DND-41 (cell line): ENCODE measurements around the gene ARL8B.
"Not testable (repeated sequence)": the region's sequence is repeated elsewhere in the genome, so short reads cannot be mapped to it uniquely, and the experiment has no call there.

Experiments
- ATAC-seq: fragments of 200-7000 bp; cut with Tn5 transposase; 3 replicates; pipeline ENCODE4 v1.9.1; 2021; ENCODE audit warnings: low read depth; ENCODE audit not compliant: insufficient read depth
- DNase-seq: peaks from one replicate; pipeline ENCODE4 v3.0.0-alpha.2; 2020
- H2AFZ ChIP-seq: 2 replicates; pipeline ENCODE4 v1.6.0; 2012; ENCODE audit warnings: low read depth, low read length
- H3K27ac ChIP-seq: 2 replicates; pipeline ENCODE4 v1.5.1; 2012; ENCODE audit warnings: low read length, inconsistent platforms
- H3K27me3 ChIP-seq: fragments of 200-600 bp; sonication (generic); 2 replicates; pipeline ENCODE4 v1.6.0; 2012; ENCODE audit warnings: low read length, mild to moderate bottlenecking, inconsistent platforms; ENCODE audit not compliant: insufficient read depth, poor library complexity
- H3K36me3 ChIP-seq: 2 replicates; pipeline ENCODE4 v1.5.1; 2012; ENCODE audit warnings: low read length, inconsistent platforms; ENCODE audit not compliant: insufficient read depth
- H3K4me1 ChIP-seq: 2 replicates; pipeline ENCODE4 v1.5.1; 2012; ENCODE audit warnings: mild to moderate bottlenecking, low read length; ENCODE audit not compliant: insufficient read depth
- H3K4me2 ChIP-seq: 2 replicates; pipeline ENCODE4 v1.6.0; 2012; ENCODE audit warnings: mild to moderate bottlenecking, moderate library complexity, low read length, inconsistent platforms; ENCODE audit not compliant: insufficient read depth
- H3K4me3 ChIP-seq, 2 experiments: fragments of 200-600 bp in 1 of 2; shearing (Covaris generic) in 1 of 2; 2 replicates each; pipeline ENCODE4 v1.5.1; 2012 to 2016; ENCODE audit warnings: inconsistent platforms in 2 of 2, low read length in 2 of 2, mild to moderate bottlenecking in 2 of 2, low read depth in 1 of 2, moderate library complexity in 1 of 2
- H3K79me2 ChIP-seq: 2 replicates; pipeline ENCODE4 v1.6.0; 2012; ENCODE audit warnings: low read length, inconsistent platforms; ENCODE audit not compliant: insufficient read depth
- H3K9ac ChIP-seq: 2 replicates; pipeline ENCODE4 v1.6.0; 2012; ENCODE audit warnings: low read depth, mild to moderate bottlenecking, inconsistent platforms, low read length, moderate library complexity
- H3K9me3 ChIP-seq: 2 replicates; pipeline ENCODE4 v1.5.1; 2012; ENCODE audit warnings: low read length, moderate library complexity, mild to moderate bottlenecking, inconsistent platforms; ENCODE audit not compliant: insufficient read depth, severe bottlenecking
- H4K20me1 ChIP-seq: 2 replicates; pipeline ENCODE4 v1.6.0; 2012; ENCODE audit warnings: low read length; ENCODE audit not compliant: insufficient read depth
- EZH2 ChIP-seq: IDR thresholded peaks from 3 replicates; pipeline ENCODE4 v1.6.1; 2012; ENCODE audit warnings: borderline replicate concordance, low read depth, mild to moderate bottlenecking, moderate library complexity, low read length, inconsistent platforms; ENCODE audit not compliant: severe bottlenecking
- TF ChIP-seq, protein P1 (sequence below): IDR thresholded peaks from 2 replicates; pipeline ENCODE4 v1.5.1; 2012; ENCODE audit warnings: borderline replicate concordance, low read length, moderate library complexity, mild to moderate bottlenecking; ENCODE audit not compliant: poor library complexity, severe bottlenecking; ENCODE audit errors: extremely low read depth

The ARL8B gene

DNA sequence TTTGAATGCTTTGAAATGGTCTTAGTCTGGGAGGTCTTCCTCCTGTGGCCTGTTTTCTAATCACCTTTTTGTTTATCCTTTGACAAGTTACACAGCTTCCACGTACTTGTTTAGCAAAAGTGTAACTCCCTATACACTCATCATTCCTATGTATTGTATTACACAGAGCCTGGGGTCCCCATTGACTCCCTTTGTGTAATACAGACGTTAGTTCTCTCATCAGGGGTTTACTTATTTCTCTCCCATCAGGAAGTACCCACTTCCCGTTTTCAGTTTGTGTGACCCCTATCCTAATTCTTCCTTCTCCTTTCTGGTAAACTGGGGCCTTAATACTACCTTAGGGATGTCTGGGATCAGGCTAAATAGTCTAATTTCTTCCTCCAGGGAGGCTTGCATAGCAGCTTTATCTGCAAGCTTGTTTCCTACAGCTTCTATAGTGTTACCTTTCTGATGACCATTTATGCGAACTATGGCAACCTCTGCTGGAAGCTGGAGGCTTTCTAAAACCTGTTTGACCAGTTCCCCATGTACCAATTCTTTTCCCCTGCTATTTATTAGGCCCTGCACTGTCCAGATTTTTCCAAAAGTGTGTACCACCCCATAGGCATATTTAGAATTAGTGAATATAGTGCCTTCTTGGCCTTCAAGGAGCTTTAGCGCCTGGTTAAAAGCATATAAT is 22.4 kb downstream of the ARL8B start:
- Histone ChIP-seq H3K79me2 (peaks cover 100% of the 10 kb centered on the region), H3K4me2 (no peak overlapping the region), H3K36me3 (peaks cover 65% of the 10 kb centered on the region), H3K9me3 (peaks cover 10% of the 10 kb centered on the region), H3K27me3 (no peaks in the 10 kb centered on the region), H4K20me1 (peaks cover 38% of the 10 kb centered on the region), H3K27ac (no peak overlapping the region), H3K4me3 (no peak overlapping the region), H3K4me1 (0 out of 2 replicates have a peak, but pooled peaks cover 5% of the 10 kb centered on the region), H2AFZ (no peak overlapping the region), H3K9ac (no peak overlapping the region)
- no peak for ATAC-seq
- DNase-seq, result no peak
- no peak for TF ChIP-seq EZH2
- TF ChIP-seq, protein P1, sequence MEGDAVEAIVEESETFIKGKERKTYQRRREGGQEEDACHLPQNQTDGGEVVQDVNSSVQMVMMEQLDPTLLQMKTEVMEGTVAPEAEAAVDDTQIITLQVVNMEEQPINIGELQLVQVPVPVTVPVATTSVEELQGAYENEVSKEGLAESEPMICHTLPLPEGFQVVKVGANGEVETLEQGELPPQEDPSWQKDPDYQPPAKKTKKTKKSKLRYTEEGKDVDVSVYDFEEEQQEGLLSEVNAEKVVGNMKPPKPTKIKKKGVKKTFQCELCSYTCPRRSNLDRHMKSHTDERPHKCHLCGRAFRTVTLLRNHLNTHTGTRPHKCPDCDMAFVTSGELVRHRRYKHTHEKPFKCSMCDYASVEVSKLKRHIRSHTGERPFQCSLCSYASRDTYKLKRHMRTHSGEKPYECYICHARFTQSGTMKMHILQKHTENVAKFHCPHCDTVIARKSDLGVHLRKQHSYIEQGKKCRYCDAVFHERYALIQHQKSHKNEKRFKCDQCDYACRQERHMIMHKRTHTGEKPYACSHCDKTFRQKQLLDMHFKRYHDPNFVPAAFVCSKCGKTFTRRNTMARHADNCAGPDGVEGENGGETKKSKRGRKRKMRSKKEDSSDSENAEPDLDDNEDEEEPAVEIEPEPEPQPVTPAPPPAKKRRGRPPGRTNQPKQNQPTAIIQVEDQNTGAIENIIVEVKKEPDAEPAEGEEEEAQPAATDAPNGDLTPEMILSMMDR, result no peak

DNA sequence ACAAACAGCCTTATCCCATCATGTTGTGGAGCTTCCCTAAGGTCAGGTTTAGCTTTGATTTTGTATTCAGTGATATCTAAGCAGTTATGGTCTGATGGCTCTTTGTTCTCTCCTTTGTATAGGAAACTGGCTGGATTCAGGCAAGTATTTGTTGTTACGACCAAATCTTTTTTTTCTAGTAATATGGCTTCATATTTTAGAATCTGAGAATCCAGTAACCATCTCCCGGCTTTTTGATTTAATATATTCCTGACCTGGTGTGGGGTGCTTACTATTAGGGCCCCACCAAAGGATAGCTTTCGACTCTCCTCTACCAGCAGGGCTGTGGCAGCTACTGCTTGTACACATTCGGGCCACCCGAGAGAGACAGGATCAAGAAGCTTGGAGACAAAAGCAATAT is 23.0 kb downstream of the ARL8B start:
- Histone ChIP-seq H3K79me2 (peaks cover 100% of the 10 kb centered on the region), H3K4me3 (no peak overlapping the region), H3K9ac (no peak overlapping the region), H3K36me3 (peaks cover 59% of the 10 kb centered on the region), H3K4me1 (no peaks in the 10 kb centered on the region), H3K9me3 (peaks cover 10% of the 10 kb centered on the region), H4K20me1 (peaks cover 37% of the 10 kb centered on the region), H3K27me3 (no peaks in the 10 kb centered on the region), H3K4me2 (no peak overlapping the region), H2AFZ (no peak overlapping the region), H3K27ac (no peak overlapping the region)
- TF ChIP-seq, protein P1, result no peak
- no peak for TF ChIP-seq EZH2
- no peak for ATAC-seq
- no peak for DNase-seq

- Histone ChIP-seq H3K79me2 (peaks cover 99% of the 10 kb centered on the region), H3K9me3 (peaks cover 10% of the 10 kb centered on the region), H4K20me1 (peaks cover 39% of the 10 kb centered on the region), H3K36me3 (peaks cover 46% of the 10 kb centered on the region)
- not testable (repeated sequence) for H3K4me2 ChIP-seq, H3K9ac ChIP-seq, DNase-seq, H2AFZ ChIP-seq, ATAC-seq, H3K27me3 ChIP-seq, H3K27ac ChIP-seq, H3K4me1 ChIP-seq, H3K4me3 ChIP-seq
Measured at GRCh38 chr3:5147152-5147551, 25.1 kb downstream of the ARL8B start.

DNA sequence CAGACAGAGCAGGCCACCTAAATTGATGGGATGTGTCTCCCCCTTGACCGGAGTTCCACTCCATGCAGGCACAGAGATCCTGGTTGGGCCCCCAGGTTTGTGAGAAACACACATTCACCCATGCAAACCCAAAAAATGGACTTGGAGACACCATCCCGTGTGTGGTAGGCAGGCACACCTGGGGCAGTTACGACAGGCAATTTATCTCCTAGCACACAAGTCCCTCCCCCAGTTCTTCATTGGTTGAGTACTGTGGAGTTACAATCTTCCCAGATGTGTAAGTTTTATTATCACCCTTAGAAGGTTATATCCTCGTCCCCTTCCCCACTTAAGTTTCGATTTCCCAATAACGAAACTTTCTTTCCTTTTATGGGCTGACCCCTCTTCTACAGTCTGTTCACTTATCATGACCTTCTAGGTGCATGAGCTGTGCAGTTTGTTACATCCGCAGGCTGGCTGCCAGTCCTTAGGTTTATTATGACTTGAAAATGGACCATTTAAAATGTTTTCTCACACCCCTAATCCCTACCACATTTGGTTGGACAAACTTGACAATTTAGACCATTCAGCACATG is 27.3 kb downstream of the ARL8B start:
- H3K4me2 ChIP-seq, result no peak overlapping the region
- TF ChIP-seq, protein P1, result no peak
- no peak for TF ChIP-seq EZH2
- H3K27ac ChIP-seq, result no peak overlapping the region

More for the DNA sequence above, 27.3 kb downstream of the ARL8B start:
- DNase-seq (no peak), ATAC-seq (no peak)
- Histone ChIP-seq H3K9me3 (peaks cover 10% of the 10 kb centered on the region), H3K36me3 (peaks cover 39% of the 10 kb centered on the region), H3K27me3 (no peaks in the 10 kb centered on the region), H3K4me1 (no peaks in the 10 kb centered on the region), H3K79me2 (peaks cover 99% of the 10 kb centered on the region), H2AFZ (no peak overlapping the region), H3K9ac (no peak overlapping the region), H3K4me3 (no peak overlapping the region), H4K20me1 (peaks cover 39% of the 10 kb centered on the region; the same call in 1 of the 2 replicates)
